ENCODE measurements around the gene ETAA1. TPM values are rescaled to one million over a fixed set of nuclear protein-coding genes. Genes with fewer than 3 reads are reported as not detected.

The ETAA1 gene
- total and polyA plus RNA-seq, 2 of the 8 experiments (the other 6 are each of a cell fraction or from before 2014, with no cell fraction given): 5.9 to 27.1 TPM

DNA sequence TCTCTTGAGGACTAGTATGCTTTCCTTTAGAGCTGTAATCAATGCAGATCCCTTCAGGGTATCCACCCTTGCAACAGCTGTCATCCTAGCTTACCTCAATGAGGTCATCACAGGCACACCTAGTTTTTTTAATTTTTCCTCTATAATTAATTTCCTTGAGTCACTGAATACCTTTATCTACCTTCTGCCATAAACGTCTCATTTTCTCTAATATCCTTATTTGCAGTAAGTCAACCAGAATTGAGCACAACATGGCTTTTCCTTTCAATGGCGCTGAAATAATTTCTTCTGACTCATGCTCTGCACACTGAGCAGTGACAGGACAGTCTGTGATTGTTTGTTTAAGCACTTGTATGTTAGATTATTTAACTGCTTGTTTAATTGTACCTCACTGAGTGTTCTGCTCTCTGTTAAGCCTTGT lies 49.4 kb downstream of the ETAA1 start (continued):
- TF ChIP-seq EP300 (IDR thresholded peaks at IDR 0.05; ENCODE audit: borderline replicate concordance in 1 of 2, low read depth in 2 of 2, low read length in 2 of 2) (no peak), KDM4A (IDR thresholded peaks at IDR 0.05; ENCODE audit: low read depth, low read length, severe bottlenecking) (no peak), HDAC6 (IDR thresholded peaks at IDR 0.05; ENCODE audit: low read depth, low read length) (no peak), GTF2F1 (IDR thresholded peaks at IDR 0.05; ENCODE audit: borderline replicate concordance, low read depth, low read length) (no peak), FOSL1 (IDR thresholded peaks at IDR 0.05; ENCODE audit: insufficient read depth, low read depth, low read length) (no peak)

All from H1 (cell line).